Motor neuron (in vitro differentiated cells): ENCODE results near the gene BCAS1. TPM values are rescaled to one million over a fixed set of nuclear protein-coding genes. Genes with fewer than 3 reads are reported as not detected.

Source experiments
- ATAC-seq, 8 experiments: fragments of 200-7000 bp; cut with Tn5 transposase; replicated peaks in 6 of 8; 2 replicates each; pipeline ENCODE4 v1.8.0; 2021; ENCODE audit warnings: mild to moderate bottlenecking in 8 of 8, moderate library complexity in 8 of 8
- H3K27ac ChIP-seq, 2 donors: fragments of 250-450 bp; sonication (Bioruptor Pico); 2 replicates each; pipeline ENCODE4 v1.9.0; 2021; ENCODE audit warnings: antibody characterized with exemption in 2 of 2, mild to moderate bottlenecking in 2 of 2, moderate library complexity in 1 of 2
- H3K4me1 ChIP-seq, 2 donors: fragments of 250-450 bp; sonication (Bioruptor Pico); replicated peaks in 1 of 2; 2 replicates each; pipeline ENCODE4 v1.6.1; 2021; ENCODE audit warnings: antibody characterized with exemption in 2 of 2, mild to moderate bottlenecking in 2 of 2, moderate library complexity in 1 of 2
- H3K4me3 ChIP-seq, 5 donors: fragments of 250-450 bp; sonication (Bioruptor Pico); 2 replicates each; pipeline ENCODE4 v1.9.0; 2021; ENCODE audit warnings: antibody characterized with exemption in 5 of 5, mild to moderate bottlenecking in 5 of 5, moderate library complexity in 4 of 5
- WGBS, 10 experiments: fragments of 450-650 bp; shearing (Covaris generic); methylation state at CpG; one replicate each; pipeline ENCODE4 v1.0.0; 2022; 5-methylcytosine and 5-hydroxymethylcytosine counted together
- in situ Hi-C, 9 experiments: fragments of 400-800 bp; cut with MboI; loops; one replicate each; pipeline ENCODE4 v1.15.0; 2021; ENCODE audit warnings: low sequenced_read_pairs in 9 of 9, low pct_unique_long_range_greater_than_20kb in 2 of 9; ENCODE audit not compliant: unreplicated experiment in 9 of 9
- total RNA-seq, 8 experiments: library from RNA; unstranded; fragments of 300-600 nt; gene quantifications; 2 replicates each; pipeline versions ENCODE4 v1.2.3 to v1.2.4, GENCODE V29; 2022

BCAS1 gene
- total RNA-seq, 8 experiments from 2014 or later = 0.05 to 1.3 (median 0.28) TPM

DNA sequence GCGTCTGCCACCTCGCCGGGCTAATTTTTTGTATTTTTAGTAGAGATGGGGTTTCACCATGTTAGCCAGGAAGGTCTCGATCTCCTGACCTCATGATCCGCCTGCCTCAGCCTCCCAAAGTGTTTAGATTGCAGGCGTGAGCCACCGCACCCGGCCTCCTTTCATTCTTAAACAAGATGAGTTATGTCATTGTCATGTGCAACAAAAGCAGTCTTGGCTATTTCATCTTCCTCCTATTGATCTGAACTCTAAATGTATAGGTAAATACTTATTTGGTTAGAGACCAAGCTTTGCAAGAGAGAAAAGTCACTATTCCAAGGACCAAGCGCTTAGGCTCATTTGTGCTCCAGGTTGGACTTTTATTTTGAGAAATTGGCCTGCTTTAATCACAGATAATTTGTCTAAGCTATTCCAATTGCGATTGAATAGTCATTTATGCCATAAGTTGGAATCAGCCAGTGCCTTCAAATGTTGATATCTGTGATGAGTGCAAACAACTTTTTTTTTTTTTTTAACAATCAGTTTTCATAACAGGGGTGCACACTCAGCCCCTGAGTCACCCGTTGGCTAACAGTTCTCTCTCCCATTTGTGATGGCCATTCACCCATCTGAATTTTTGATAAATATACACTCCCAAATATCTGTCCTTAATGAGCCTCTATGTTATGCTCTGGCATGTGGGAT lies 167.3 kb downstream of the BCAS1 start:
- in situ Hi-C loops = loop anchor here in 1 of 9 experiments (25.0 kb wide), 1 partner anchor 316 kb away; the partner anchor contains the start of gene ZNF217
- Histone ChIP-seq H3K27ac (no peak overlapping the region), H3K4me3 (no peak overlapping the region), H3K4me1 (peaks cover 23 to 30% of the 10 kb centered on the region in 2 donors)
- no peak for ATAC-seq
- WGBS, 10 experiments = 43 to 100% (median 94%) methylated on average over 1 to 9 of the region's 11 CpGs; no CpG with 5 or more reads in 2 of the 10 experiments

DNA sequence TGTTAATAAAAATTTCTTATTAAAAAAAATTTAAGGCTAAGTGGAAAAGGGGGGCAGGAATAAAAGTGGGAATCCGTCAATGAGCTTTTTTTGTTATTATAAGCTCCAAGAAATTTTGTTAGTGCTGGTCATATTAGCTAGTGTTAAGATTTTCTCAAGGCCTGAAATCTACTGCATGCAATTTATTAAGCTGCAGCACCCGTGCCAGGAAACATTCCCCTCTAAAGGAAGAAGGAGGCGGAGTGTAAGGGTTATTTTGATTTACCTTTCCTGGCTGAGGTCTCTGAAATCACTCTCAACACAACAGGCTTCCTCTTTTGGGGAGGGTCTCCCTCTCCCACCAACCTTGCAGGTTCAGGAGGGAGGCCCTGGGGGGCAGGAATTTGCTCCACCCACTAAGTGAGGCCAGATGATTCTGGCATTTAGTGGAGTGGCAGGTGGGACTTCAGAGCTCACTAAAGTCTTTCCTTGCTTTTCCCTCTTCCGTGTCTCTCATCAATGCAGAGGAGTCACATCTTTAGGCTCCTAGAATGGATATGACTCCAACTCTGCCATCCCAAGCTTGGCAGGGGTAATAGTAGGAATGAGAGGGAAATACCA lies 168.8 kb downstream of the BCAS1 start:
- no peak overlapping the region for H3K4me3 ChIP-seq
- peaks cover 25 to 30% of the 10 kb centered on the region in 2 donors for H3K4me1 ChIP-seq
- in situ Hi-C loops = loop anchor here in 1 of 9 experiments (25.0 kb wide), 1 partner anchor 314 kb away; the partner anchor contains the start of gene ZNF217
- ATAC-seq = no peak
- 52 to 100% (median 72%) methylated on average over 1 to 4 of the region's 4 CpGs; no CpG with 5 or more reads in 1 of the 10 experiments for WGBS, 10 experiments
- H3K27ac ChIP-seq = no peak overlapping the region

DNA sequence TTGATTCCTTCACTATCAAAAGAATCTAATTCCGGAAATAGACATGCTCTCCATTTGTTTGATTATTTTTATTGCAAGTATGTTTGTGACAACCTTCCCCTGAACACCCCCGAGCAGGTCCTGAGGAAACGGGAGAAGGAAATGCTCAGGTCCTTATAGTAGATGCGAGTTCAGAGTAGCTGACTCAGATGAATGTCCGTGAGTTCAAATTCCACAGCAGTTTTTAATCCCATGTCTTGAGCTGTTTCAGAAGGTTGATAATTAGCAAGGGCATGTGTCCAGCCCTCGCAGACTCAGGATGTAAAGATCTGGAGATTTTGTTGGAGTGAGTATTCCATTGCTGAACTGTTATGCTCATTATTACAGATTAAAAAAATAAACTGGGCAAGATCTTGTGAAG lies 169.3 kb downstream of the BCAS1 start:
- H3K27ac ChIP-seq = no peak overlapping the region
- ATAC-seq = peak in 2 of 8 experiments; percentile 33 to 35

DNA sequence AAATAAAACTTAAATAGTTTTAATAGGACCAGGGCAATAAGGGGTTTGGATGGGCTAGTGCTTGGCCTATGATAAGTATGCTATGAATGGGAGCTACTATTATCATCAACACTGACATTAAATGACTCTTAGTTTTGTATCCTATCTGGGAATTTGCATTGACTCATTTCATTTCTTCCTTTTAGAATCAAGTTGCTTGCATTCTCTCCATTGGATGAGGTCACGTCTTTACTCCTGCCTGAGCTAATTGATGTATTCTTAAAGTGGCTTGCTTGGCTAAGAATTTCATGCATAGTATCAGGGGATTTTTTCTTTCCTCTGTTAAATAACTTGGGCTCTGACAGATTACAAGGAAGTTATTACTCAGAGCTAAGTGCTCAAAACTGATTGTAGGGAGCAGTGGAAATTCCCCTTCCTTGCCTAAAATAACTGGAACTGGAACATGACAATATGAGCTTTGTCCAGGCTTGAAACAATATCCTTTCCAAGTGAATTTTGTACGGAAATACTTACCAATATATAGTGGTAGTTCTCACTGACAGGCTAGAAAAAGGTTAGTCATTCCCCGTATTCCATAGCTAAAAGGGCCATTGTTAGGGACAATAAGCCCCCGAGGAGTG lies 169.9 kb downstream of the BCAS1 start:
- 22 to 69% (median 40%) methylated on average over 2 to 4 of the region's 4 CpGs; no CpG with 5 or more reads in 1 of the 10 experiments for WGBS, 10 experiments
- H3K27ac ChIP-seq = no peak overlapping the region
- H3K4me3 ChIP-seq = no peak overlapping the region
- in situ Hi-C loops = loop anchor here in 1 of 9 experiments (25.0 kb wide), 1 partner anchor 313 kb away; the partner anchor contains the start of gene ZNF217
- ATAC-seq = peak in 5 of 8 experiments; percentile 7 to 55 (median 33)
- peaks cover 25 to 30% of the 10 kb centered on the region in 2 donors for H3K4me1 ChIP-seq

More for the DNA sequence above, 169.3 kb downstream of the BCAS1 start:
- in situ Hi-C loops = loop anchor here in 1 of 9 experiments (25.0 kb wide), 1 partner anchor 314 kb away; the partner anchor contains the start of gene ZNF217
- 4 to 87% (median 74%) methylated on average over 1 to 6 of the region's 6 CpGs; no CpG with 5 or more reads in 1 of the 10 experiments for WGBS, 10 experiments
- Histone ChIP-seq H3K4me1 (peaks cover 25 to 30% of the 10 kb centered on the region in 2 donors), H3K4me3 (no peak overlapping the region)

DNA sequence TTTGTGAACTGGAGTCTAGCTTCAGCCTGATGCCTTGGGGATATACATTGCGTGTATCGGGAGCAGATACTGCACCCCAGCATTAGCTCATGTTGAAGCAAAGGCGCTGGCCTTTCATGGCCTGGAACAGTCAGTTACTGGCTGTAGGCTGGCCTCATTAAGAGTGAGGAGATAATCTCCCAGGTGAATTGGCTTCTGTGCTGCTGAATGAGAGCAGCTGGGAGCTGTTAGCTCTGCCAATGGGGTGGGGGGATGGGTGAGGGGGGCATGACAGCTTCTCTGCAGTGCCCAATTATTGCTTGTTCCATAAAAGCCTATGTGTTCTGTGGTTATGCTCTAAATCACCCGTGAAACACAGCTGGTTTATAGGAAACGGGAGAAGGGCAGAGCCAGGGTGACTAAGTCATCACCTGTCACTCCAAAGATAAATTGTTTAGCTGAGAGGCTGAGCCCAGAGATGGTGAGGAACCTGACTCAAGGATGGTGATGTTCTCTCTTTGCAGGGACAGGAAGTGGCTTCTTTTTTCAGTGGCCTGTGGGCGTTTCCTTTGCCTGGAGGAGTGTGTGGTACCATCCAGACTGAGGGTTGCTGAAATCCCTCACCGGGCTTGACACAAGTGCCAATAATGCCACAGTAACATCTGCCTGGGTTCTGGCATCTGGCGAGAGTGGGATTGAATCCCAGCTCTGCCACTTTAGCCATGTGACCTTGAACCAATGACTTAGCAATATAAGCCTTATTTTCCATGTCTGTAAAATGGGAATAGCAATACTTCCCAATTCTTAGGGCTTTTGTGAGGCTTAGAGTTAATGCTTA lies 170.8 kb downstream of the BCAS1 start:
- Histone ChIP-seq H3K27ac (peak overlapping the region; percentile 25 to 61), H3K4me1 (peaks cover 25 to 30% of the 10 kb centered on the region in 2 donors), H3K4me3 (no peak overlapping the region)
- in situ Hi-C loops = loop anchor here in 1 of 9 experiments (25.0 kb wide), 1 partner anchor 312 kb away; the partner anchor contains the start of gene ZNF217
- peak; percentile 50 to 94 (median 93) for ATAC-seq
- 0 to 100% (median 56%) methylated on average over 1 to 5 of the region's 8 CpGs; no CpG with 5 or more reads in 2 of the 10 experiments for WGBS, 10 experiments

DNA sequence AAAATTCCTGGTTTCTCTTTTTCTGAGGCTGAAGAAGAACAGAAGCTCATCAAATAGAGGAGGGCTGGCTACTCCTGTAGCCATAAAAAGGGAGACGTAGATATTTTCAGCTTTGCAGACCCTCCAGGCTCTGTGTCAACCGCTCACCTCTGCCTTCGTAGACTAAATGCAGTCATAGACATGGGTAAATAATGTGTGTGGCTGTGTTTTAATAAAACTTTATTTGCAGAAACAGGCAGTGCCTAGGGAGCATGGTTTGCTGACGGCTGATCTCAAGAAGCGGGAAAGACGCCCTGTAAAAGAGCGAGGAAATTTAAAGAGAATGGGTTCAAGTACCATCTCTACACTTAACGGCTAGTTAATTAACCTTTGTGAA lies 171.8 kb downstream of the BCAS1 start:
- Histone ChIP-seq H3K4me1 (peaks cover 25 to 30% of the 10 kb centered on the region in 2 donors), H3K27ac (no peak overlapping the region), H3K4me3 (no peak overlapping the region)
- ATAC-seq = no peak
- 83 to 100% (median 95%) methylated on average over 2 to 8 of the region's 8 CpGs; no CpG with 5 or more reads in 1 of the 10 experiments for WGBS, 10 experiments
- in situ Hi-C loops = no loop called here

DNA sequence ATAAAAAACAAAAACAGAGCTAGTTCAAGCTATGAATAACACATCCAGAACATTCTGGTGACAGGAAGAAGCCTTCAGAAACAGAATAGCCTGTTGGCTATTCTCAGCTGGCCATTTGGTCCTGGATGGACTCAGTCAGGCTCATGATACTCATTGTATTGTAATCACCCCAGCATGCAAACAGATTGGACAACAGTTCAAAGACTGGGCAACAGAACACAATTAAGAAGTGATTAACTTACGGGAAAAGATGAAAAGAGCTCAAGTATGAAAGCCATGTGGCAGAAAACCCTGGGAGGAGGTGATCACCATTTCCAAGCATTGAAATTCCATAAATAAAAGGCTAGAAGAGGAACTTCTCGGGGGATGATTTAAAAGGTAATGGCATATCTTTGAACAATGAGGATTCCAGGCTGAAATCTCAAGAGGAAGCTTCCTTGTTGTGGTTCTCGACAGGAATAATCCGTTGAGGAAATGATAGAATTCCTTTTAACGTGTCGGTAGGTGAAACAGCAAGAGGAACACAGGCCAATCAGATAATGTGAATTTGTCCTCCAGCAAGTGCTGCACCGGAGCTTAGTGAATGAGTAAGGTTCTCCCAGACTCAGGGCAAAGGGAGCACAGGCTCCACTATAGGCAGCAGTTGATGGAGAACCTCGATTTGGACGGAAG lies 172.4 kb downstream of the BCAS1 start:
- H3K27ac ChIP-seq = no peak overlapping the region
- peak in 1 of 8 experiments; percentile 32 for ATAC-seq
- no peak overlapping the region for H3K4me3 ChIP-seq
- in situ Hi-C loops = no loop called here
- H3K4me1 ChIP-seq = peaks cover 31 to 35% of the 10 kb centered on the region in 2 donors
- WGBS, 10 experiments = 17 to 89% (median 64%) methylated on average over 1 to 9 of the region's 9 CpGs

DNA sequence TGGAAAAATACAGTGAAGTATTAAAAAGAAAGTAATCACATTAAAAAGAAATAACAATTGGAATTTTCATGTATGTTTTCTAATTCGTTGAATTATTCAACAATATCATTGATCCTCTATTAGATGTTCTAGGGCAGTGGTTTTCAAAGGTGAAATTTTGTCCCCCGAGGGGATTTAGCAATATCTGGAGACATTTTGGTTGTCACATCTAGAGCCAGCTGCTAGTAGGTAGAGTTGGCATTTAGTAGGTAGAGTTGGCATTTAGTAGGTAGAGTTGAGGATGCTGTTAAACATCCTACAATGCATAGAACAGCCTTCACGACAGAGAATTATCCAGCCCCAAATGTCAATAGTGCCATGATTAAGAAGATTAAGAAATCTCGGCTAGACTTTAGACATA lies 173.7 kb downstream of the BCAS1 start:
- in situ Hi-C loops = no loop called here

DNA sequence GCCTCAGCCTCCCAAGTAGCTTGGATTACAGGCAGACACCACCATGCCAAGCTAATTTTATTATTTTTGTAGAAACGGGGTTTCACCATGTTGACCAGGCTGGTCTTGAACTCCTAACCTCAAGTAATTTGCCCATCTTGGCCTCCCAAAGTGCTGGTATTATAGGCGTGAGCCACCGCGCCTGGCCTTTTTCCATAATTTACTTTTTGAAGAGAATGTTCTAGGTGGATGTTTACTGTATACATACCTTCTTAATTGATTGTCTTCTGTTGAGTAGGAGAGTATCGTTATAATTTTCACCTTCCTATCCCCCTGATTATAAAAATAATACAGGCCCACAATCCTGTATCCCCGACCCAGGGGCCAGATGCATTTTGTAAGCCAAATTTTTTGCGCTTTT lies 174.4 kb downstream of the BCAS1 start:
- in situ Hi-C loops = no loop called here

More for the DNA sequence above, 173.7 kb downstream of the BCAS1 start:
- Histone ChIP-seq H3K4me1 (peaks cover 33 to 37% of the 10 kb centered on the region in 2 donors), H3K27ac (no peak overlapping the region), H3K4me3 (no peak overlapping the region)
- 81 to 100% (median 94%) methylated on average over 1 to 4 of the region's 4 CpGs for WGBS, 10 experiments
- no peak for ATAC-seq

DNA sequence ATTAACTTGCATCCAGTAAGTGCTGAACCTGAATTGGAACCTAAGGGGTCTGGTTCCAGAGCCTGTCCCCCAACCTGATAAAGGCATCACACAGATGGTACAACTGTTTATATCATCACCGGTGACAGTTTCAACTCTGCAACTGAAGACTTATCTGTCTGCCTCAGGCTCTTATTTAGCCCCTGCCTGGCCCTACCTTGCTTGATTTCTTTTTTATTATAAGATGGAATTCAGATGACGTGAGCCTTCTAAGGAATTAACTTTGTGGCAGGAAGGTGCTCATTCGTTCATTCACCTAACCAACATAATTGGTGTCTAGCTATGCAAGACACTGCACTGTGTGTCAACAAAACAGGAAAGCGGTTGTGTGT lies 175.0 kb downstream of the BCAS1 start:
- H3K4me3 ChIP-seq = no peak overlapping the region
- H3K4me1 ChIP-seq = peaks cover 25 to 27% of the 10 kb centered on the region in 2 donors
- WGBS, 10 experiments = 63 to 100% (median 96%) methylated on average over 1 to 4 of the region's 4 CpGs; no CpG with 5 or more reads in 2 of the 10 experiments
- no peak overlapping the region for H3K27ac ChIP-seq
- ATAC-seq = no peak
- in situ Hi-C loops = no loop called here

More for the DNA sequence above, 174.4 kb downstream of the BCAS1 start:
- Histone ChIP-seq H3K4me3 (no peak overlapping the region), H3K27ac (no peak overlapping the region), H3K4me1 (peaks cover 31% of the 10 kb centered on the region in 2 donors)
- 83 to 100% (median 96%) methylated on average over 1 to 7 of the region's 7 CpGs; no CpG with 5 or more reads in 1 of the 10 experiments for WGBS, 10 experiments
- ATAC-seq = no peak

DNA sequence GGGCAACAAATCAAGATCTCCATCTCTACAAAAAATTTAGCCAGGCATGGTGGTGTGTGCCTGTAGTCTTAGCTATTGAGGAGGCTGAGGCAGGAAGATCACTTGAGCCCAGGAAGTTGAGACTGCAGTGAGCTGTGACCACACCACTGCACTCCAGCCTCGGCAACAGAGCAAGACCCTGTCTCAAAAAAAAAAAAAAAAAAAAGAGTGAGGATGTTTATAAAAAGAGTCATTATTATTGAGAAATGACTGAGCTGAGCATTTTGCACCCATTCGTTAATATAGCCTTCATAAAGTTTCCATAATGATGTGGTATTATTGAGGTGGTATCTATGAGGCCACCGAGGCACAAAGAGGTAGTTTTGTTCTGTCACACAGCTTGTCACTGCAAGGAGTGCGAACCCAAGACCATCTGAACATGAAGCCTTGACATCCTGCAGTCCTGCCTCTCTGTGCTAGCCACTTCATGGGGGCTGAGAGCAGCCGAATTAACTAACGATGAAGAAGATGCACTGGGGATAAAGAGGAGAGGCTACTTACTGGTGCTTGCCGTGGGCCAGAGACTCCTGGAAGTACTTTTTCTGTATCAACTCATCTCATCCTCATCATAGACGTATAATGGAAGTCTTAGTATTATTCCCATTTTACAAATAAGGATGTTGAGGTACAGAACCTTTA lies 175.5 kb downstream of the BCAS1 start:
- in situ Hi-C loops = no loop called here
- WGBS, 10 experiments = 75 to 100% (median 91%) methylated on average over 1 to 6 of the region's 8 CpGs; no CpG with 5 or more reads in 1 of the 10 experiments

More for the DNA sequence above, 175.5 kb downstream of the BCAS1 start:
- Histone ChIP-seq H3K4me1 (peaks cover 19 to 24% of the 10 kb centered on the region in 2 donors), H3K27ac (no peak overlapping the region), H3K4me3 (no peak overlapping the region)
- no peak for ATAC-seq
